Endodermal cell (in vitro differentiated cells): Measurements from ENCODE around the gene SH2B2. TPM values are rescaled to one million over a fixed set of nuclear protein-coding genes. Genes with fewer than 3 reads are reported as not detected.

ENCODE experiments used
- DNase-seq: peaks from one replicate; pipeline ENCODE4 v3.0.0-alpha.2; 2017
- H3K27ac ChIP-seq: 2 replicates; pipeline ENCODE4 v1.5.1; 2013; ENCODE audit warnings: mild to moderate bottlenecking, low read depth, low read length, moderate library complexity
- H3K27me3 ChIP-seq: 2 replicates; pipeline ENCODE4 v1.6.1; 2013; ENCODE audit warnings: mild to moderate bottlenecking, low read length, moderate library complexity; ENCODE audit not compliant: insufficient read depth, control insufficient read depth, poor library complexity, severe bottlenecking
- H3K36me3 ChIP-seq: 2 replicates; pipeline ENCODE4 v1.7.0; 2013; ENCODE audit warnings: mild to moderate bottlenecking, low read length, moderate library complexity; ENCODE audit not compliant: control insufficient read depth, insufficient read depth
- H3K4me1 ChIP-seq: one replicate; pipeline ENCODE4 v1.7.0; 2013; ENCODE audit warnings: low read length; ENCODE audit not compliant: control insufficient read depth, insufficient read depth
- H3K4me3 ChIP-seq: 2 replicates; pipeline ENCODE4 v1.5.1; 2013; ENCODE audit warnings: mild to moderate bottlenecking, low read length, moderate library complexity
- H3K9ac ChIP-seq: 2 replicates; pipeline ENCODE4 v1.6.1; 2013; ENCODE audit warnings: mild to moderate bottlenecking, low read length, moderate library complexity; ENCODE audit not compliant: poor library complexity, severe bottlenecking; ENCODE audit errors: extremely low read depth
- H3K9me3 ChIP-seq: 2 replicates; pipeline ENCODE4 v1.6.1; 2013; ENCODE audit warnings: mild to moderate bottlenecking, low read length, moderate library complexity; ENCODE audit not compliant: control insufficient read depth
- H3K27ac Mint-ChIP-seq: 2 replicates; pipeline ENCODE4 v1.8.0; 2020; ENCODE audit warnings: mixed read lengths
- H3K27me3 Mint-ChIP-seq: 2 replicates; pipeline ENCODE4 v1.8.0; 2021; ENCODE audit warnings: mild to moderate bottlenecking, mixed read lengths; ENCODE audit not compliant: insufficient read depth
- H3K36me3 Mint-ChIP-seq: 2 replicates; pipeline ENCODE4 v1.8.0; 2020; ENCODE audit warnings: low read depth, mixed read lengths
- H3K4me1 Mint-ChIP-seq: 2 replicates; pipeline ENCODE4 v1.8.0; 2020; ENCODE audit warnings: mixed read lengths
- H3K4me3 Mint-ChIP-seq: 2 replicates; pipeline ENCODE4 v1.8.0; 2020; ENCODE audit warnings: mild to moderate bottlenecking, moderate library complexity, mixed read lengths
- H3K9me3 Mint-ChIP-seq: 2 replicates; pipeline ENCODE4 v1.8.0; 2020; ENCODE audit warnings: mild to moderate bottlenecking, mixed read lengths
- WGBS, 2 experiments: methylation state at CpG; one replicate each; pipeline versions ENCODE4 v1.1.5 to v1.1.7; 2013; ENCODE audit warnings: missing lambda C conversion rate in 2 of 2, mixed read lengths in 1 of 2; ENCODE audit not compliant: insufficient coverage in 1 of 2, insufficient read length in 1 of 2; 5-methylcytosine and 5-hydroxymethylcytosine counted together
- total RNA-seq, 2 donors: library from RNA; stranded (reverse); fragmentation: NEBNext Ultra II Directional in 1 of 2; extraction: Animal tissue kit (Norgen Biotek cat#: 25700) in 1 of 2; gene quantifications; 2 replicates in 1 of 2; 3 replicates in 1 of 2; pipeline ENCODE4 v1.2.1, GENCODE V29; 2021
- TF ChIP-seq, protein P1 (sequence below): fragments of 200-600 bp; sonication (generic); conservative IDR thresholded peaks from 2 replicates; pipeline ENCODE4 v1.5.0; 2021; ENCODE audit warnings: antibody characterized with exemption, mild to moderate bottlenecking

Gene SH2B2
- total RNA-seq, 2 donors from 2014 or later: 8.0 to 8.7 TPM

DNA sequence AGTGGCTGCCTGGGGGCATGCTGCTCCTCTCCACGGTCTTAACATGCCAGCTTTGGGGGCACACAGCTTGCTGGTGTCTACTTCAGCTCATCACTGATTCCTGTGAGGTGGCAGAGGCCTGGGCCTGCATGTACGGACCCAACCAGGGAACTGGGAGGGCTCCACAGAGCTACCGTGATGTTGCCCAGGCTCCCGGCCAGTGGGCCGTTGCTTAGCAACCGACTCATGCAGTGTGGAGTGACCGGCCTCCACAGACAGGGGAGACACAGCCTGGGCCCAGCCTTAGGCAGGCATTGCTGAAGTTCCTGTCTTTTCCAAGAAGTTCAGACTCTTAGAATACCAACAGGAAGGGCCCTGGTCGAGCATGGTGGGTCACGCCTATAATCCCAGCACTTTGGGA, 25.8 kb upstream of the SH2B2 start:
- Histone ChIP-seq H3K27ac (peak overlapping the region; percentile 53), H3K27me3 (no peaks in the 10 kb centered on the region), H3K36me3 (no peaks in the 10 kb centered on the region), H3K4me3 (no peak overlapping the region), H3K4me1 (no peaks in the 10 kb centered on the region), H3K9me3 (no peaks in the 10 kb centered on the region), H3K9ac (no peak overlapping the region)
- TF ChIP-seq, protein P1, sequence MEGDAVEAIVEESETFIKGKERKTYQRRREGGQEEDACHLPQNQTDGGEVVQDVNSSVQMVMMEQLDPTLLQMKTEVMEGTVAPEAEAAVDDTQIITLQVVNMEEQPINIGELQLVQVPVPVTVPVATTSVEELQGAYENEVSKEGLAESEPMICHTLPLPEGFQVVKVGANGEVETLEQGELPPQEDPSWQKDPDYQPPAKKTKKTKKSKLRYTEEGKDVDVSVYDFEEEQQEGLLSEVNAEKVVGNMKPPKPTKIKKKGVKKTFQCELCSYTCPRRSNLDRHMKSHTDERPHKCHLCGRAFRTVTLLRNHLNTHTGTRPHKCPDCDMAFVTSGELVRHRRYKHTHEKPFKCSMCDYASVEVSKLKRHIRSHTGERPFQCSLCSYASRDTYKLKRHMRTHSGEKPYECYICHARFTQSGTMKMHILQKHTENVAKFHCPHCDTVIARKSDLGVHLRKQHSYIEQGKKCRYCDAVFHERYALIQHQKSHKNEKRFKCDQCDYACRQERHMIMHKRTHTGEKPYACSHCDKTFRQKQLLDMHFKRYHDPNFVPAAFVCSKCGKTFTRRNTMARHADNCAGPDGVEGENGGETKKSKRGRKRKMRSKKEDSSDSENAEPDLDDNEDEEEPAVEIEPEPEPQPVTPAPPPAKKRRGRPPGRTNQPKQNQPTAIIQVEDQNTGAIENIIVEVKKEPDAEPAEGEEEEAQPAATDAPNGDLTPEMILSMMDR: no peak
- peak; percentile 71 for DNase-seq
- WGBS, 2 experiments: 51 to 87% methylated on average over 3 to 9 of the region's 9 CpGs
- Mint-ChIP-seq H3K36me3 (no peaks in the 10 kb centered on the region), H3K27me3 (no peaks in the 10 kb centered on the region), H3K27ac (peak overlapping the region; percentile 13), H3K4me1 (peaks cover 10% of the 10 kb centered on the region), H3K4me3 (no peak overlapping the region), H3K9me3 (no peaks in the 10 kb centered on the region)

DNA sequence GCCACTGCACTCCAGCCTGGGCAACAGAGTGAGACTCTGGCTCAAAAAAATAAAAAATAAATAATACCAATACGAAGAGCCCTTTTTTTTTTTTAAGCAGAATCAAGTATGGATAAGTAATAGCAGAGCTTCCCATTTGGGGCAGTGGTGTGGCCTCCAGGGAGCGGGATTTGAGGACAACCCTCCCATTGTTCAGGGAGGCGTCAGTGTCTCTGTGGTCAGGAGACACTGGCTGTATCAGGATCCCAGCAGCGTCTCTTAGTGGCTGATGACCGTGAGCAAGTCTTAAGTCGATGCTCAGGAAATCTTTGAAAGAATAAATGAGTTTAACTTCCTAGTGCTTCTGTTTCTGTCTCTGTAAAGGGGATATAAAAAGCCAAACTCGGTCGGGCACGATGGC, 25.2 kb upstream of the SH2B2 start:
- TF ChIP-seq, protein P1: no peak
- no peak for DNase-seq

DNA sequence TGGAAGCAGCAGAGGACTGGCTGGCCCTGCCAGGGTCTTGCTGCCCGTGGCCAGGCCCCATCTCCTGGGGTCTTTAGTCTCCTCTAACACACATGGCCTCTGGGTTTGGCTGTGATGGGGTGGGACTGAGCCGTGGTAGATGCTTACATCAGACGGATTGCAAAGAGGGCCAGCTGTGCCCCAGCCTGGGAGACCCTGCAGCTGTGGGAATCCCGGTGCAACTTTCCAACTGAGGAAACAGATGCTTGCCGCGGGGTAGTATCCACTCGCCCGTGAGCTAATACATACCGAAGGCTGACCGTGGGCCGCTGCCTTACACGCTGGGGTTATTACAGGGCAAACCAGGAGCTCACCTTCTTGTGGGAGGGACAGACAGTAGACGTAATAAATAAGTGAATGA, 24.1 kb upstream of the SH2B2 start:
- Histone ChIP-seq H3K4me1 (no peaks in the 10 kb centered on the region), H3K9ac (no peak overlapping the region), H3K9me3 (no peaks in the 10 kb centered on the region), H3K27me3 (no peaks in the 10 kb centered on the region), H3K4me3 (no peak overlapping the region), H3K27ac (no peak overlapping the region), H3K36me3 (no peaks in the 10 kb centered on the region)
- TF ChIP-seq, protein P1: no peak
- no peak for DNase-seq
- Mint-ChIP-seq H3K27ac (no peak overlapping the region), H3K9me3 (no peaks in the 10 kb centered on the region), H3K36me3 (no peaks in the 10 kb centered on the region), H3K27me3 (peaks cover 3% of the 10 kb centered on the region), H3K4me1 (no peaks in the 10 kb centered on the region), H3K4me3 (no peak overlapping the region)
- WGBS, 2 experiments: 93 to 94% methylated on average over 10 to 13 of the region's 13 CpGs

More for the DNA sequence above, 25.2 kb upstream of the SH2B2 start:
- Mint-ChIP-seq H3K36me3 (no peaks in the 10 kb centered on the region), H3K27ac (no peak overlapping the region), H3K27me3 (no peaks in the 10 kb centered on the region), H3K4me1 (peaks cover 9% of the 10 kb centered on the region), H3K9me3 (no peaks in the 10 kb centered on the region), H3K4me3 (no peak overlapping the region)
- WGBS, 2 experiments: 93 to 95% methylated on average over 8 to 9 of the region's 9 CpGs
- H3K9me3 ChIP-seq: no peaks in the 10 kb centered on the region
- H3K36me3 ChIP-seq: no peaks in the 10 kb centered on the region
- no peak overlapping the region for H3K4me3 ChIP-seq
- no peak overlapping the region for H3K27ac ChIP-seq
- no peak overlapping the region for H3K9ac ChIP-seq
- H3K4me1 ChIP-seq: no peaks in the 10 kb centered on the region
- H3K27me3 ChIP-seq: no peaks in the 10 kb centered on the region
